PC-9 (cell line): ENCODE results near the gene ITGA3.

Experiments
- EZH2 ChIP-seq: fragments of 200-600 bp; sonication (generic); IDR thresholded peaks from 2 replicates; pipeline ENCODE4 v1.8.0; 2017; ENCODE audit warnings: antibody characterized with exemption, low read depth
- TF ChIP-seq, protein P1 (sequence below): fragments of 200-600 bp; sonication (generic); conservative IDR thresholded peaks from 2 replicates; pipeline ENCODE4 v1.6.1; 2017; ENCODE audit warnings: mixed run types, antibody characterized with exemption, mild to moderate bottlenecking, moderate library complexity

DNA sequence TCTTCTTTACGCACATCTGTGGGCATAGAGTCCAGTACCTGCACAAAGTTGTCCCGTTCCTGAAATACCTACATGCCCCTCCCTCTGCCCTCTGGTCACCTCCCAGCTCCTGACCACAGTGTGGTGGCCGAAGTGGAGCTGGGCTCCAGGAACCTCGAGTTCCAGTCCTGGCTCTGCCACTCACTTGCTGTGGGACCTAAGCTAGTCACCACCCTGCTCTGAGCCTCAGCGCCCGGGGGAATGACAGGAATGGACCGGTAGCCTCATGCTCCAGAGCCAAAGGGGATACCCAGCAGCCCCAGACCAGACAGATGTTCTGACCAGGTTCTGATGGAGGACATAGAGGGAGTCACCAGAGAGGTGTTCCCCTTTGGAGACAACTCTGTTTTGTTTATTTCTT lies 26.7 kb upstream of the ITGA3 start:
- TF ChIP-seq, protein P1, sequence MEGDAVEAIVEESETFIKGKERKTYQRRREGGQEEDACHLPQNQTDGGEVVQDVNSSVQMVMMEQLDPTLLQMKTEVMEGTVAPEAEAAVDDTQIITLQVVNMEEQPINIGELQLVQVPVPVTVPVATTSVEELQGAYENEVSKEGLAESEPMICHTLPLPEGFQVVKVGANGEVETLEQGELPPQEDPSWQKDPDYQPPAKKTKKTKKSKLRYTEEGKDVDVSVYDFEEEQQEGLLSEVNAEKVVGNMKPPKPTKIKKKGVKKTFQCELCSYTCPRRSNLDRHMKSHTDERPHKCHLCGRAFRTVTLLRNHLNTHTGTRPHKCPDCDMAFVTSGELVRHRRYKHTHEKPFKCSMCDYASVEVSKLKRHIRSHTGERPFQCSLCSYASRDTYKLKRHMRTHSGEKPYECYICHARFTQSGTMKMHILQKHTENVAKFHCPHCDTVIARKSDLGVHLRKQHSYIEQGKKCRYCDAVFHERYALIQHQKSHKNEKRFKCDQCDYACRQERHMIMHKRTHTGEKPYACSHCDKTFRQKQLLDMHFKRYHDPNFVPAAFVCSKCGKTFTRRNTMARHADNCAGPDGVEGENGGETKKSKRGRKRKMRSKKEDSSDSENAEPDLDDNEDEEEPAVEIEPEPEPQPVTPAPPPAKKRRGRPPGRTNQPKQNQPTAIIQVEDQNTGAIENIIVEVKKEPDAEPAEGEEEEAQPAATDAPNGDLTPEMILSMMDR: no peak
- TF ChIP-seq EZH2: no peak
